K562 (cell line): Measurements from ENCODE around the gene MAD1L1. TPM values are rescaled to one million over a fixed set of nuclear protein-coding genes. Genes with fewer than 3 reads are reported as not detected.

ENCODE experiments used
- ATAC-seq: fragments of 200-7000 bp; cut with Tn5 transposase; 3 replicates; pipeline ENCODE4 v1.9.1; 2020; ENCODE audit warnings: moderate library complexity
- BruUV-seq: library from RNA; stranded (reverse); fragments of 400-500 nt; replicated peaks from 2 replicates; lab custom pipeline; 2021; lab: Mats Ljungman, UMichigan
- CTCF ChIA-PET: fragments of 300-600 bp; formaldehyde crosslinking; extraction: SDS; loops from one replicate; lab custom pipeline; 2021; ENCODE audit warnings: low intra/inter-chr PET ratio; lab: Yijun Ruan, JAX
- POLR2A ChIA-PET: fragments of 300-600, 350-650 bp; sonication (Branson Sonifier 250); formaldehyde crosslinking; extraction: SDS; loops from one replicate; lab custom pipeline; 2021; ENCODE audit warnings: antibody characterized with exemption, inconsistent platforms; lab: Yijun Ruan, JAX
- DNase-seq, 4 experiments: peaks; one replicate each; pipeline versions ENCODE4 v3.0.0 to v3.0.0-alpha.2; 2011 to 2018; ENCODE audit warnings: low spot score in 3 of 4, mixed read lengths in 3 of 4; ENCODE audit errors: extremely low read depth in 1 of 4
- FAIRE-seq: peaks from 2 replicates; lab custom pipeline; 2011; peaks lifted over from hg19 to GRCh38; lab: Jason Lieb, UNC
- H2AFZ ChIP-seq: 2 replicates; pipeline ENCODE4 v1.6.0; 2011; ENCODE audit warnings: low read depth, low read length, control low read depth, inconsistent platforms
- H3K27ac ChIP-seq: fragments of 200-600 bp; 3 replicates; pipeline ENCODE4 v1.8.0; 2011; ENCODE audit warnings: low read depth, mild to moderate bottlenecking, control low read depth, inconsistent platforms, low read length, moderate library complexity, mixed read lengths; ENCODE audit errors: extremely low read depth
- H3K27me3 ChIP-seq, 2 experiments: fragments of 300-600 bp in 1 of 2; 2 replicates in 1 of 2; 3 replicates in 1 of 2; pipeline versions ENCODE4 v1.6.0 to v1.8.0; 2011; ENCODE audit warnings: inconsistent platforms in 2 of 2, low read length in 2 of 2, mild to moderate bottlenecking in 1 of 2, mixed read lengths in 1 of 2, moderate library complexity in 1 of 2; ENCODE audit not compliant: control insufficient read depth in 2 of 2, insufficient read depth in 2 of 2
- H3K36me3 ChIP-seq: fragments of 300-600 bp; 3 replicates; pipeline ENCODE4 v1.8.0; 2011; ENCODE audit warnings: mild to moderate bottlenecking, low read length, inconsistent platforms; ENCODE audit not compliant: control insufficient read depth, insufficient read depth
- H3K4me1 ChIP-seq, 2 experiments: fragments of 200-600 bp in 1 of 2; replicated peaks in 1 of 2; 2 replicates in 1 of 2; 3 replicates in 1 of 2; pipeline versions ENCODE4 v1.5.1 to v1.8.0; 2011; ENCODE audit warnings: inconsistent platforms in 2 of 2, low read length in 2 of 2, mild to moderate bottlenecking in 1 of 2, mixed read lengths in 1 of 2, moderate library complexity in 1 of 2; ENCODE audit not compliant: control insufficient read depth in 2 of 2, insufficient read depth in 2 of 2
- H3K4me2 ChIP-seq: 2 replicates; pipeline ENCODE4 v1.6.1; 2011; ENCODE audit warnings: low read length, control low read depth, inconsistent platforms, mixed read lengths; ENCODE audit not compliant: insufficient read depth
- H3K4me3 ChIP-seq: fragments of 200-600 bp; sonication (generic), shearing (Covaris generic); 2 replicates; pipeline ENCODE4 v1.5.1; 2016; ENCODE audit warnings: control low read depth, inconsistent platforms
- H3K79me2 ChIP-seq: fragments of 200-600 bp; 3 replicates; pipeline ENCODE4 v1.8.0; 2011; ENCODE audit warnings: low read length, inconsistent platforms; ENCODE audit not compliant: control insufficient read depth, insufficient read depth
- H3K9ac ChIP-seq, 2 experiments: 2 replicates each; pipeline versions ENCODE4 v1.6.0 to v1.6.1; 2011; ENCODE audit warnings: low read depth in 2 of 2, low read length in 2 of 2, control low read depth in 1 of 2, inconsistent platforms in 1 of 2, mild to moderate bottlenecking in 1 of 2, mixed read lengths in 1 of 2; ENCODE audit not compliant: insufficient read depth in 1 of 2
- H3K9me1 ChIP-seq: one replicate; pipeline ENCODE4 v1.6.0; 2011; ENCODE audit warnings: inconsistent platforms, mild to moderate bottlenecking, low read length, moderate library complexity; ENCODE audit not compliant: control insufficient read depth, insufficient read depth
- H3K9me3 ChIP-seq: replicated peaks from 2 replicates; pipeline ENCODE4 v1.5.1; 2011; ENCODE audit warnings: low read depth, low read length, inconsistent platforms; ENCODE audit not compliant: control insufficient read depth, insufficient read depth
- H4K20me1 ChIP-seq: replicated peaks from 2 replicates; pipeline ENCODE4 v1.6.1; 2011; ENCODE audit warnings: low read length, inconsistent platforms, mixed read lengths; ENCODE audit not compliant: control insufficient read depth, insufficient read depth
- CBFA2T2 ChIP-seq: fragments of 450-650 bp; conservative IDR thresholded peaks from 2 replicates; pipeline ENCODE4 v1.6.1; 2017; ENCODE audit warnings: mild to moderate bottlenecking
- E2F3 ChIP-seq: fragments of 250-450 bp; sonication (Bioruptor Pico); IDR thresholded peaks from 2 replicates; pipeline ENCODE4 v1.4.0; 2020; ENCODE audit warnings: mild to moderate bottlenecking
- HDAC6 ChIP-seq: IDR thresholded peaks from 2 replicates; pipeline ENCODE4 v1.6.1; 2012; ENCODE audit warnings: low read depth, mild to moderate bottlenecking, control low read depth, inconsistent platforms, low read length, moderate library complexity
- JUN ChIP-seq, 2 experiments: sonication (generic) in 1 of 2; formaldehyde crosslinking in 1 of 2; IDR thresholded peaks; 2 replicates each; pipeline versions ENCODE4 v1.6.1 to v1.8.0; 2012 to 2022; ENCODE audit warnings: borderline replicate concordance in 2 of 2, mild to moderate bottlenecking in 2 of 2, improper control_type of control experiment in 1 of 2, low read depth in 1 of 2, low read length in 1 of 2, missing genetic modification reagents in 1 of 2
- NFIC ChIP-seq: fragments of 450-650 bp; IDR thresholded peaks from 2 replicates; pipeline ENCODE4 v1.6.1; 2017; ENCODE audit warnings: mild to moderate bottlenecking, inconsistent platforms
- PML ChIP-seq: IDR thresholded peaks from 2 replicates; pipeline ENCODE4 v1.6.1; 2012; ENCODE audit warnings: low read length, inconsistent platforms
- SAFB ChIP-seq: fragments of 200-400 bp; formaldehyde crosslinking; IDR thresholded peaks from 2 replicates; pipeline ENCODE4 v1.6.1; 2017; ENCODE audit warnings: low read depth, low read length, borderline replicate concordance
- SREBF1 ChIP-seq: fragments of 150-350 bp; IDR thresholded peaks from 2 replicates; pipeline ENCODE4 v1.6.1; 2014; ENCODE audit warnings: antibody characterized with exemption, low read depth, low read length, borderline replicate concordance
- SUPT5H ChIP-seq: fragments of 450-650 bp; IDR thresholded peaks from 2 replicates; pipeline ENCODE4 v1.6.1; 2016
- ZBTB1 ChIP-seq: sonication (generic); formaldehyde crosslinking; IDR thresholded peaks from 2 replicates; pipeline ENCODE4 v1.8.1; 2023; ENCODE audit warnings: missing genetic modification reagents, low read depth, mild to moderate bottlenecking, borderline replicate concordance
- ZNF133 ChIP-seq: fragments of 250-450 bp; sonication (Bioruptor Pico); IDR thresholded peaks from 2 replicates; pipeline ENCODE4 v1.4.0; 2020; ENCODE audit warnings: mild to moderate bottlenecking
- ZNF76 ChIP-seq: fragments of 250-450 bp; sonication (Bioruptor Pico); IDR thresholded peaks from 2 replicates; pipeline ENCODE4 v1.4.0; 2020; ENCODE audit warnings: mild to moderate bottlenecking, moderate library complexity, borderline replicate concordance
- whole genome bisulfite sequencing: fragments of 100-300 bp; shearing (Covaris generic); methylation state at CpG from one replicate; pipeline ENCODE4 v1.1.6; 2016; ENCODE audit warnings: low coverage, mixed read lengths; ENCODE audit not compliant: insufficient coverage; ENCODE audit errors: missing lambda C conversion rate; 5-methylcytosine and 5-hydroxymethylcytosine counted together
- in situ Hi-C: fragments of 300-500 bp; cut with MboI; formaldehyde crosslinking; loops from 4 replicates; pipeline ENCODE4 v1.15.0; 2018; ENCODE audit warnings: inconsistent platforms, mixed read lengths
- intact Hi-C: fragments of 100-400 bp; cut with micrococcal nuclease; formaldehyde crosslinking; loops from 2 replicates; pipeline ENCODE4 v1.14.2; 2022
- polyA plus RNA-seq, 8 experiments: library from polyadenylated mRNA; depleted of rRNA in 4 of 8; stranded (reverse) in 5 of 8; unstranded in 3 of 8; fragments of >200 nt; fragmentation: Nextera tagmentation in 2 of 8; fragmentation: Illumina TruSeq in 1 of 8; extraction: Ambion mirVana in 2 of 8; extraction: Trizol in 1 of 8; gene quantifications; 2 replicates each; pipeline versions ENCODE4 v1.2.1 to v1.2.3, GENCODE V29; 2011 to 2014; ENCODE audit warnings: inconsistent platforms in 1 of 8, missing spikeins in 1 of 8
- total RNA-seq, 7 experiments: library from RNA; depleted of rRNA in 6 of 7; stranded (reverse); fragments of >200 nt in 6 of 7; fragmentation: Illumina TruSeq in 2 of 7; extraction: Trizol in 2 of 7; gene quantifications; 2 replicates each; pipeline versions ENCODE4 v1.2.1 to v1.2.3, GENCODE V29; 2011 to 2021; ENCODE audit warnings: low replicate concordance in 1 of 7

Gene MAD1L1
- total and polyA plus RNA-seq, 9 of the 15 experiments (the other 6 are each of a cell fraction or from before 2014, with no cell fraction given), result 1.7 to 89.7 (median 18.0) TPM

- TF ChIP-seq ZNF76 (CRISPR knock-in tag) (no peak), SREBF1 (no peak), E2F3 (CRISPR knock-in tag) (no peak), NFIC (no peak), SAFB (no peak), JUN (IDR thresholded peaks at IDR 0.05; ENCODE audit: borderline replicate concordance, low read depth, low read length) (no peak), JUN (CRISPR knock-in tag; IDR thresholded peaks at IDR 0.05; ENCODE audit: borderline replicate concordance) (no peak), ZBTB1 (CRISPR knock-in tag) (no peak), SUPT5H (no peak), CBFA2T2 (no peak), HDAC6 (no peak), ZNF133 (no peak), PML (no peak)
- POLR2A ChIA-PET, result no interaction called here
- no TSS peak for BruUV-seq
- FAIRE-seq (no peak), DNase-seq (no peak), ATAC-seq (no peak)
- Histone ChIP-seq H3K9ac (no peak overlapping the region), H3K27me3 (no peaks in the 10 kb centered on the region), H4K20me1 (no peaks in the 10 kb centered on the region), H2AFZ (no peak overlapping the region), H3K27ac (no peak overlapping the region), H3K4me2 (no peak overlapping the region), H3K36me3 (peaks cover 21% of the 10 kb centered on the region; the same call in 2 of the 3 replicates), H3K4me3 (no peak overlapping the region), H3K4me1 (peaks cover 27 to 55% of the 10 kb centered on the region in 2 experiments), H3K79me2 (peaks cover 10% of the 10 kb centered on the region; the same call in 1 of the 3 replicates), H3K9me3 (peaks cover 17% of the 10 kb centered on the region; the same call in 1 of the 2 replicates), H3K9me1 (no peaks in the 10 kb centered on the region)
- 80% methylated on average over 10 of the region's 10 CpGs for WGBS
- CTCF ChIA-PET, result no interaction called here
- in situ Hi-C loops (no loop called here), intact Hi-C loops (no loop called here)
Observed at GRCh38 chr7:1887251-1887650, 345.5 kb downstream of the MAD1L1 start.
